GM13976 (cell line): ENCODE results near the gene SLC15A1.

Source experiments
- DNase-seq: peaks from one replicate; pipeline ENCODE4 v3.0.0; 2012; ENCODE audit warnings: low spot score
- in situ Hi-C: fragments of 300-500 bp; cut with MboI; formaldehyde crosslinking; loops from one replicate; pipeline ENCODE4 v1.12.0; 2022; ENCODE audit warnings: low sequenced_read_pairs, mixed read lengths, inconsistent platforms; ENCODE audit not compliant: unreplicated experiment
- TF ChIP-seq, protein P1 (sequence below): IDR thresholded peaks from 2 replicates; pipeline ENCODE4 v1.5.1; 2012; ENCODE audit warnings: borderline replicate concordance, mild to moderate bottlenecking; ENCODE audit not compliant: insufficient read depth; ENCODE audit errors: extremely low read depth, missing control alignments, control extremely low read depth

Gene SLC15A1

GRCh38 chr13:98729658-98730057 lies 22.8 kb downstream of the SLC15A1 start:
- no peak for DNase-seq
- in situ Hi-C loops = no loop called here
- TF ChIP-seq, protein P1, sequence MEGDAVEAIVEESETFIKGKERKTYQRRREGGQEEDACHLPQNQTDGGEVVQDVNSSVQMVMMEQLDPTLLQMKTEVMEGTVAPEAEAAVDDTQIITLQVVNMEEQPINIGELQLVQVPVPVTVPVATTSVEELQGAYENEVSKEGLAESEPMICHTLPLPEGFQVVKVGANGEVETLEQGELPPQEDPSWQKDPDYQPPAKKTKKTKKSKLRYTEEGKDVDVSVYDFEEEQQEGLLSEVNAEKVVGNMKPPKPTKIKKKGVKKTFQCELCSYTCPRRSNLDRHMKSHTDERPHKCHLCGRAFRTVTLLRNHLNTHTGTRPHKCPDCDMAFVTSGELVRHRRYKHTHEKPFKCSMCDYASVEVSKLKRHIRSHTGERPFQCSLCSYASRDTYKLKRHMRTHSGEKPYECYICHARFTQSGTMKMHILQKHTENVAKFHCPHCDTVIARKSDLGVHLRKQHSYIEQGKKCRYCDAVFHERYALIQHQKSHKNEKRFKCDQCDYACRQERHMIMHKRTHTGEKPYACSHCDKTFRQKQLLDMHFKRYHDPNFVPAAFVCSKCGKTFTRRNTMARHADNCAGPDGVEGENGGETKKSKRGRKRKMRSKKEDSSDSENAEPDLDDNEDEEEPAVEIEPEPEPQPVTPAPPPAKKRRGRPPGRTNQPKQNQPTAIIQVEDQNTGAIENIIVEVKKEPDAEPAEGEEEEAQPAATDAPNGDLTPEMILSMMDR = no peak

- TF ChIP-seq, protein P1 = no peak
- DNase-seq = no peak
- in situ Hi-C loops = no loop called here
Measured at GRCh38 chr13:98722958-98723357, 29.5 kb downstream of the SLC15A1 start.

DNA sequence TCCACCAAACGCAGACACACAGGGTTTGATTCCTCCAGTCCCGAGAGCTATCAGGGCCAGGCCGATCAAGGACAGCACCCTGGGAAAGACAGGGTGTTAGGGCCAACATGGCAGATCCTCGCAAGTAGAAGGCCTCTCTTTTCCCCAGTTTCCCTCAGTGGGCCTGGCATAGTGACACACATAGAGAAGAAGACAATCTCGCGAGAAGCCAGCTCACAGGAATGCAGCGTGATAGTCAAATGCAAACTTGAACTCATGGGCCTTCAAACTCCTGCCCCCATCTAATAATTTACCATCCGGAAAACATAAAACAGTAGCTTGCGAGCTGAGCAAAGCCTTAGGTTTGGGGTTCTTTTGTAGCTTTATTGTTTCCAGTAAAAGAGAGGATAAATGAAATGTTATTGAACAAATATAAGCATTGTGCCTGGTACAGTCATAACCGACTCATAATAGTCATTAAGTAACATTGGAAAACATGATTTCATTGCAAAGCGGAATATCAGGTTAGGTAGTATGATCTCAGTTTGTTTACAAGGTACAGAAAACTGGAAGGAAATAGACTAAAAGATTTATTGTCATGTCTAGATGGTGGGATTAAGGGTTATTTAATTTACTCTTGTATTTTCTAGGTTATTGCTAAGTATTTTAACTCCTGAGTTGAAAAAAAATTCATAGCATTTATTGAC lies 30.5 kb downstream of the SLC15A1 start:
- no peak for DNase-seq
- in situ Hi-C loops = no loop called here
- TF ChIP-seq, protein P1 = no peak

DNA sequence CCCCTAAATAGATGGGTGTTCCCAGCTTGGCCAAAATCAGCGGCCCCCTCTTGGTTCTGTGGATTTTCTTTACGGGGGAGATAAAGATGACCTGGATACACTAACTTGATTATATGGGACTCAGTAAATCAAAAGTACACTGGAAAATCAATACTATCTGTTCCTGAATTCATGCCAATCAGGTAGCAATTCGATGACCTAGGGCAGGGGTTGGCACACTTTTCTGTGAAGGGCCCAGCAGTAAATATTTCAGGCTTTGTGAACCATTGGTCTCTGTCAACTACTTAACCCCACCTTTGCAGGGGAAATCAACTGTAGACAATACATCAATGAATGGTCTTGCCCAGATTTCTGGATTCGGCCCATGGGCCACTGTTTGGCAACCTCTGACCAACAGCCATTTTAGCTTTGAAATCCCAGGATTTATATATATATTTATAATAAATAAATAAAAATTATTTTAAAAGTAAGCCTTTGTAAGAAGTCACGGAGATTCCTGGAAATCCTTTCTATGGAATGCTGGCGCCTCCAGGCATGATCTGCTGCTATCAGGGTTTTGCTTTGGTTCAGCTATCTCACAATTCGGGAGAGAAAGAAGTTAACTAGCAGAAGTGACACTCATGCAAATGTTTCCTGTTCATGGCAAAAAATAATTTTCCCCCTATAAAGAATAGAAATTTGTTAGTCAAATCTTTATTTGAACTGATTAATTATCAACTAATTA lies 32.8 kb downstream of the SLC15A1 start:
- DNase-seq = no peak
- TF ChIP-seq, protein P1 = no peak
- in situ Hi-C loops = no loop called here

- in situ Hi-C loops = no loop called here
- TF ChIP-seq, protein P1 = no peak
- DNase-seq = no peak
Measured at GRCh38 chr13:98717891-98718290, 34.6 kb downstream of the SLC15A1 start.

- TF ChIP-seq, protein P1 = no peak
- DNase-seq = no peak
- in situ Hi-C loops = no loop called here
Measured at GRCh38 chr13:98717256-98717655, 35.2 kb downstream of the SLC15A1 start.

DNA sequence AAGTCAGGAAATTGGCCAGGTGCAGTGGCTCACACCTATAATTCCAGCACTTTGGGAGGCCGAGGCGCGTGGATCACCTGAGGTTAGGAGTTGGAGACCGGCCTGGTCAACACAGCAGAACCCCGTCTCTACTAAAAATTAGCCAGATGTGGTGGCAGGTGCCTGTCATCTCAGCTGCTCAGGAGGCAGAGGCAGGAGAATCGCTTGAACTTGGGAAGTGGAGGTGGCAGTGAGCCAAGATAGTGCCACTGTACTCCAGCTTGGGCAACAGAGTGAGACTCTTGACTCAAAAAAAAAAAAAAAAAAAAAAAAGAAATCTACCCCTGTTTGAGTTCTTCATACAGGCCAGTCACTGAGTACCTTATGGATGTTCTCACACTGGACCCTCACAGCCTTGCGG lies 42.0 kb downstream of the SLC15A1 start:
- TF ChIP-seq, protein P1 = no peak
- in situ Hi-C loops = no loop called here
- DNase-seq = no peak
